Common myeloid progenitor, CD34-positive (primary cell): ENCODE measurements around the gene TMEM141.
A peak's percentile ranks its signal among the peaks of the same experiment; 100 is the strongest.

ENCODE experiments used
- CTCF ChIA-PET: fragments of 350-600 bp; sonication (Branson Sonifier 250); formaldehyde crosslinking; loops from one replicate; lab custom pipeline; 2021; ENCODE audit warnings: antibody characterized with exemption; lab: Charles Lee
- POLR2A ChIA-PET: fragments of 350-600 bp; sonication (Branson Sonifier 250); formaldehyde crosslinking; loops from one replicate; lab custom pipeline; 2021; ENCODE audit warnings: antibody characterized with exemption; lab: Charles Lee
- DNase-seq, 3 donors: peaks; one replicate each; pipeline versions ENCODE4 v3.0.0 to v3.0.0-alpha.2; 2013
- H3K27ac ChIP-seq, 2 experiments: 1 replicate in 1 of 2; 2 replicates in 1 of 2; pipeline ENCODE4 v1.7.0; 2013; ENCODE audit warnings: inconsistent platforms in 2 of 2, low read length in 2 of 2, mild to moderate bottlenecking in 2 of 2, low read depth in 1 of 2, moderate library complexity in 1 of 2; ENCODE audit not compliant: severe bottlenecking in 2 of 2, insufficient read depth in 1 of 2, poor library complexity in 1 of 2
- H3K27me3 ChIP-seq, 5 experiments: replicated peaks in 2 of 5; 1 replicate in 3 of 5; 2 replicates in 2 of 5; pipeline versions ENCODE4 v1.6.1 to v1.7.0; 2013; ENCODE audit warnings: low read length in 4 of 5, mild to moderate bottlenecking in 2 of 5, moderate library complexity in 2 of 5, inconsistent platforms in 1 of 5; ENCODE audit not compliant: insufficient read depth in 5 of 5, control insufficient read depth in 4 of 5
- H3K36me3 ChIP-seq, 4 experiments: 1 replicate in 2 of 4; 2 replicates in 2 of 4; pipeline versions ENCODE4 v1.6.1 to v1.7.0; 2013; ENCODE audit warnings: low read length in 3 of 4, control low read depth in 1 of 4, mild to moderate bottlenecking in 1 of 4; ENCODE audit not compliant: control insufficient read depth in 4 of 4, insufficient read depth in 4 of 4
- H3K4me1 ChIP-seq, 4 experiments: 1 replicate in 3 of 4; 2 replicates in 1 of 4; pipeline versions ENCODE4 v1.6.1 to v1.7.1; 2013; ENCODE audit warnings: low read length in 3 of 4, mild to moderate bottlenecking in 3 of 4, control low read depth in 1 of 4, inconsistent platforms in 1 of 4, moderate library complexity in 1 of 4; ENCODE audit not compliant: control insufficient read depth in 4 of 4, insufficient read depth in 4 of 4; ENCODE audit errors: control extremely low read depth in 1 of 4
- H3K4me3 ChIP-seq, 7 experiments: 1 replicate in 4 of 7; 2 replicates in 3 of 7; pipeline versions ENCODE4 v1.5.1 to v1.7.0; 2013; ENCODE audit warnings: mild to moderate bottlenecking in 7 of 7, low read length in 6 of 7, moderate library complexity in 6 of 7, inconsistent platforms in 2 of 7, low read depth in 2 of 7, control low read depth in 1 of 7; ENCODE audit not compliant: insufficient read depth in 4 of 7, control insufficient read depth in 1 of 7; ENCODE audit errors: extremely low read depth in 1 of 7
- H3K9me3 ChIP-seq, 5 experiments: 1 replicate in 4 of 5; 2 replicates in 1 of 5; pipeline versions ENCODE4 v1.6.1 to v1.7.1; 2013; ENCODE audit warnings: low read length in 4 of 5, mild to moderate bottlenecking in 2 of 5, inconsistent platforms in 1 of 5, low read depth in 1 of 5, moderate library complexity in 1 of 5; ENCODE audit not compliant: control insufficient read depth in 4 of 5, insufficient read depth in 2 of 5; ENCODE audit errors: control extremely low read depth in 1 of 5
- WGBS: methylation state at CpG from one replicate; pipeline ENCODE4 v1.1.5; 2013; ENCODE audit not compliant: insufficient coverage; 5-methylcytosine and 5-hydroxymethylcytosine counted together

TMEM141 gene

DNA sequence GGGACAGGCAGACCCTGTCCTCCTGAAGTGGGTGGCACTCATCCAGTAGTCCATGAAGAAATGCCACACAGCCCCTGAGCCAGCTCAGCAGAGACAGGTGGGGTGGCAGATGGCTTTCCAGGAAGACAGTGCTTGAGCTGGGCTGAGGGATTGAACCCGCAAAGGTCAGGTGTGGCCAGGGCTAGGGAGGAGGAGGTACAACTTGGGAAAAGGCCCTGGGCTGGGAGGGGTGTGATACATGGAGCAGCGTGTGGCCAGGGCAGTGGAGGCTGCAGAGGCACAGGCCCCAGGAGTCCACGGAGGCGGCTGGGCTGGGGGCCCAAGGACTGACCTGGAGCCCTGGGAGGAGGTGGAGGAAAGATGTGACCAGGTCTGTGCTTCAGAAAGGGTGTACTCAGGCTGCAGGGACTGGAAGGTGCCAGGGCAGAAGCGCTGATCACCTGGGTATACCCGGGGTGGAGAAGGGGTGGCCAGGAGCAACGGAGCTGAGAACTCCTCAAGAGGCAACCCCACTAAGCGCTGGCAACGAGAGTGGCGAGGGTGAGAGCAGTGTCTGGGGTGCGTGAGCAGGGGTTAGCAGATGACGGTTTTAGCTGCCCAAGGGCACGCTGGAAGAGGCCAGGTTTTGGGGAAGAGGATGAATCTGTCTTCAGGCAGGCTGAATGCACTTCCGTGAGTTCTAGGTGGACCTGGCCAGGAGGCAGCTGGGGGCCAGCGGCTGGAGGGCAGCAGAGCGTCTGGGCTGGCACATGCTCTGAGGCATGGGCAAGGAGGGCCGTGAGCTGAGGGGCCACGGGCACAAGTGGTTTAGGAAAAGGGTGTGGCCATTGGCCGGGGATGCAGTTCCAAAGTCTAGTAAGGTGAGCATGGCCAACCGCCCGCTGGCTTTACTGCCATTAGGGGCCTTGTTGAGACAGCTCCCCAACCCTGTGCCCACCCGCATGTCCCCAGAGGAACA lies 12.7 kb downstream of the TMEM141 start:
- H3K4me3 ChIP-seq = no peak overlapping the region
- peaks cover 0 to 16% (median 2%) of the 10 kb centered on the region in 4 experiments for H3K36me3 ChIP-seq
- H3K27ac ChIP-seq = no peak overlapping the region
- ChIA-PET POLR2A (no interaction called here), CTCF (interaction anchor here (0.6 to 1.4 kb wide), 4 partner anchors 9 to 69 kb away, joined by 3 to 4 read pairs (median 3); no protein-coding TSS in a partner anchor)
- H3K27me3 ChIP-seq = peaks cover 0 to 8% (median 0%) of the 10 kb centered on the region in 5 experiments
- no peak for DNase-seq
- no peaks in the 10 kb centered on the region for H3K9me3 ChIP-seq
- WGBS = 96% methylated on average over 21 of the region's 22 CpGs
- peaks cover 3 to 49% (median 39%) of the 10 kb centered on the region in 4 experiments for H3K4me1 ChIP-seq

DNA sequence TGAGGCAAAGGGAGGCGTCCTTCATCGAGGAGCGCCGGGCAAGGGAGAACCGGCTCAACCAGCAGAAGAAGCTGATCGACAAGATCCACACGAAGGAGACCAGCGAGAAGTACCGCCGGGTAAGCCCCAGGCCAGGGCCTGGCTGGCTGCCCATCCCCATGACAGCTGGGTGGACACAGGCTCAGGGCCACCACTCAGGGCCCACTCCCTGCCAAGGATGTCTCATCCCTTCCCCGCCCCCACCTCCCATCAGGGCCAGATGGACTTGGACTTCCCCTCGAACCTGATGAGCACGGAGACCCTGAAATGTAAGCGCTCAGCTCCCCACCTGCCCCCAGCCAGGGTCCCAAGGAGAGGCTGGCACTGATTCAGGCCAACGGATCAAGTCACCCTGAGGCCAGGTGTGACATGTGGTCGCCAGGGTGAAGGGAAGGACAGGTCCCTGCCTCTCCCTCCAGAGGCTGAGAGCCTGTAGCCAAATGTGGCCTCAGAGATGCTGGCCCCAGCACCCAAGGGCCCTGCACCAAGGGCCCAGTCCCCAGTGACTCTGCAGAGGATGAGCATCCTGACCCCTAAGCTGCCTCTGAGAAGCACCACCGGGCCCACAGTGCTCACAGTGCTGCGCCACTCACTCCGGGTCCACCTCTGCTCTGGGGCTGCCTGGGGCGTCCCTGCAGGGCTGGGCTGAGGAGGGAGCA lies 13.5 kb downstream of the TMEM141 start:
- Histone ChIP-seq H3K27ac (no peak overlapping the region), H3K27me3 (peaks cover 0 to 2% (median 0%) of the 10 kb centered on the region in 5 experiments), H3K4me3 (no peak overlapping the region), H3K4me1 (peaks cover 5 to 50% (median 36%) of the 10 kb centered on the region in 4 experiments), H3K9me3 (no peaks in the 10 kb centered on the region), H3K36me3 (peaks cover 0 to 17% (median 2%) of the 10 kb centered on the region in 4 experiments)
- CTCF ChIA-PET = interaction anchor here (0.6 to 2.6 kb wide), 6 partner anchors 11 to 230 kb away, joined by 3 to 10 read pairs (median 4); no protein-coding TSS in a partner anchor
- POLR2A ChIA-PET = no interaction called here
- no peak for DNase-seq
- WGBS = 97% methylated on average over 20 of the region's 20 CpGs

DNA sequence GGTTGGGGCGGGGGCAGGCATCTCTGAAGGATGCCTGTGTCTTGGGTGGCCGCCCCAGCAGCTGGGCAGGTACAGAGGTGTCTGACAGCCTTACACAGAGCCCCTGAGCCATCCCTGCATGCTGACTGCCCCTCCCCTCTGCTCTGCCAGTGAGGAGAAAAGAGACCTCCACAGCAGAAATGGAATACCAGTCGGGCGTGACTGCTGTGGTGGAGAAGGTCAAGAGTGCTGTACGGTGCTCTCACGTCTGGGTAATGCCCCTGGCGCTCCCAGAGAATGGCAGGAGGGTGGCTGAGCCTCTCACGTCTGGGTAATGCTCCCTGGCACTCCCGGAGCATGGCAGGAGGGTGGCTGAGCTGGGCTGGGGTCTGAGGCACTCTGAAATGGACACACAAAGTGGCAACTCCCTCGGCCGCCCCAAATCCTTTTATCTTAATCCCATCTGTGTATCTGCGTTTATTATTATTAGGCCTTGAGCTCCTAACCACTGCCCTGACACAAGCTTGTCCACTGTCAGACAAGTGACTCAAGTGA lies 14.1 kb downstream of the TMEM141 start:
- H3K27me3 ChIP-seq = peaks cover 0 to 2% (median 0%) of the 10 kb centered on the region in 5 experiments
- over 99% methylated on average over 12 of the region's 12 CpGs for WGBS
- H3K36me3 ChIP-seq = peaks cover 0 to 22% (median 3%) of the 10 kb centered on the region in 4 experiments
- ChIA-PET CTCF (interaction anchor here (1.4 to 2.6 kb wide), 4 partner anchors 13 to 230 kb away, joined by 5 to 10 read pairs (median 6); partner anchors contain the start of gene AJM1), POLR2A (no interaction called here)
- H3K9me3 ChIP-seq = no peaks in the 10 kb centered on the region
- H3K4me3 ChIP-seq = no peak overlapping the region
- H3K4me1 ChIP-seq = peaks cover 5 to 50% (median 34%) of the 10 kb centered on the region in 4 experiments
- H3K27ac ChIP-seq = no peak overlapping the region
- no peak for DNase-seq

DNA sequence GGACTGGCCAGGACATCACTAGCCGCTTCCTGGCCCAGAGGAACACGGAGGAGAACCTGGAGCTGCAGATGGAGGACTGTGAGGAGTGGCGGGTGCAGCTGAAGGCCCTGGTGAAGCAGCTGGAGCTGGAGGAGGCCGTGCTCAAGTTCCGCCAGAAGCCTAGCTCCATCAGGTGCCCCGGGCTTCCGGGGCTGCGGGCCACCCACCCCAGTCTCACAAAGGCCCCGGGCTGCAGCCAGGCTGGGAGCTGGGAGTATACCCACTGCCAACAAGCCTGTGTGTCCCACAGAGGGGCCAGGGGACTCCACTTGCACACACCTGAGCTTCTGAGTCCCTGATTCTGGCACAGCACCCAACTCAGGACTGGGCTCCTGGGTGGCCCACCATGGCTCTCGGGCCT lies 14.9 kb downstream of the TMEM141 start:
- no peak for DNase-seq
- Histone ChIP-seq H3K27me3 (peaks cover 0 to 2% (median 0%) of the 10 kb centered on the region in 5 experiments), H3K4me3 (no peak overlapping the region), H3K4me1 (peaks cover 5 to 42% (median 26%) of the 10 kb centered on the region in 4 experiments), H3K9me3 (no peaks in the 10 kb centered on the region), H3K27ac (no peak overlapping the region), H3K36me3 (peaks cover 0 to 22% (median 3%) of the 10 kb centered on the region in 4 experiments)
- 93% methylated on average over 7 of the region's 10 CpGs for WGBS
- POLR2A ChIA-PET = no interaction called here
- CTCF ChIA-PET = interaction anchor here (1.4 to 2.6 kb wide), 4 partner anchors 14 to 229 kb away, joined by 5 to 10 read pairs (median 6); partner anchors contain the start of gene AJM1

GRCh38 chr9:136806631-136807201 lies 15.6 kb downstream of the TMEM141 start:
- 91% methylated on average over 25 of the region's 25 CpGs for WGBS

More at GRCh38 chr9:136806631-136807201, 15.6 kb downstream of the TMEM141 start:
- peaks cover 5 to 36% (median 21%) of the 10 kb centered on the region in 4 experiments for H3K4me1 ChIP-seq
- peak overlapping the region in 1 of 2 experiments; percentile 74 for H3K27ac ChIP-seq
- peaks cover 0 to 2% (median 0%) of the 10 kb centered on the region in 5 experiments for H3K27me3 ChIP-seq
- no peaks in the 10 kb centered on the region for H3K9me3 ChIP-seq
- peak overlapping the region in 6 of 7 experiments; percentile 84 to 93 (median 91) for H3K4me3 ChIP-seq
- ChIA-PET CTCF (interaction anchor here (0.8 to 2.6 kb wide), 6 partner anchors 11 to 228 kb away, joined by 3 to 10 read pairs (median 4); partner anchors contain the start of genes AJM1 and CCDC183), POLR2A (interaction anchor here (1.1 kb wide), 1 partner anchor 48 kb away, joined by 3 read pairs; no protein-coding TSS in a partner anchor)
- no peak for DNase-seq
- H3K36me3 ChIP-seq = peaks cover 0 to 24% (median 3%) of the 10 kb centered on the region in 4 experiments
